ENCODE results near the gene SMC2. TPM values are rescaled to one million over a fixed set of nuclear protein-coding genes. Genes with fewer than 3 reads are reported as not detected.

The SMC2 gene
- total RNA-seq, 3 donors from 2014 or later = 6.6 to 12.3 (median 9.8) TPM

- no peaks in the 10 kb centered on the region for H3K9me3 ChIP-seq
- no peak overlapping the region for H3K27ac ChIP-seq
- no peak for DNase-seq (ENCODE audit: low spot score in 2 of 2)
- no peaks in the 10 kb centered on the region for H3K27me3 ChIP-seq
- no peaks in the 10 kb centered on the region for H3K4me1 ChIP-seq
- intact Hi-C loops (cut with DNase I; ENCODE audit: low total_unique reads) = no loop called here
- no peak overlapping the region for H3K4me3 ChIP-seq
- no peak for TF ChIP-seq POLR2AphosphoS5 (IDR thresholded peaks at IDR 0.05)
- no peak for TF ChIP-seq POLR2A (IDR thresholded peaks at IDR 0.05)
- TF ChIP-seq CTCF (IDR thresholded peaks at IDR 0.05) = no peak
- no peaks in the 10 kb centered on the region for H3K36me3 ChIP-seq
Measured at GRCh38 chr9:104073770-104074133, 20.4 kb upstream of the SMC2 start.

GRCh38 chr9:104074876-104075275 lies 19.2 kb upstream of the SMC2 start:
- Histone ChIP-seq H3K36me3 (no peaks in the 10 kb centered on the region), H3K27ac (no peak overlapping the region), H3K4me3 (no peak overlapping the region), H3K4me1 (no peaks in the 10 kb centered on the region), H3K27me3 (no peaks in the 10 kb centered on the region), H3K9me3 (no peaks in the 10 kb centered on the region)
- no peak for TF ChIP-seq POLR2AphosphoS5 (IDR thresholded peaks at IDR 0.05)
- TF ChIP-seq CTCF (IDR thresholded peaks at IDR 0.05) = no peak
- TF ChIP-seq POLR2A (IDR thresholded peaks at IDR 0.05) = no peak
- intact Hi-C loops (cut with DNase I; ENCODE audit: low total_unique reads) = no loop called here
- no peak for DNase-seq (ENCODE audit: low spot score in 2 of 2)

- no peak for DNase-seq (ENCODE audit: low spot score in 2 of 2)
- Histone ChIP-seq H3K4me1 (no peaks in the 10 kb centered on the region), H3K27me3 (no peaks in the 10 kb centered on the region), H3K27ac (no peak overlapping the region), H3K9me3 (peaks cover 0 to 9% of the 10 kb centered on the region in 2 donors), H3K36me3 (no peaks in the 10 kb centered on the region), H3K4me3 (no peak overlapping the region)
- TF ChIP-seq POLR2A (IDR thresholded peaks at IDR 0.05) (no peak), POLR2AphosphoS5 (IDR thresholded peaks at IDR 0.05) (no peak), CTCF (IDR thresholded peaks at IDR 0.05) (no peak)
- intact Hi-C loops (cut with DNase I; ENCODE audit: low total_unique reads) = no loop called here
Measured at GRCh38 chr9:104075801-104076753, 18.0 kb upstream of the SMC2 start.

- Histone ChIP-seq H3K4me1 (no peaks in the 10 kb centered on the region), H3K27ac (no peak overlapping the region), H3K27me3 (no peaks in the 10 kb centered on the region), H3K36me3 (no peaks in the 10 kb centered on the region), H3K4me3 (no peak overlapping the region), H3K9me3 (peaks cover 0 to 17% of the 10 kb centered on the region in 2 donors)
- no peak for DNase-seq (ENCODE audit: low spot score in 2 of 2)
- intact Hi-C loops (cut with DNase I; ENCODE audit: low total_unique reads) = no loop called here
- TF ChIP-seq POLR2AphosphoS5 (IDR thresholded peaks at IDR 0.05) = no peak
- TF ChIP-seq POLR2A (IDR thresholded peaks at IDR 0.05) = no peak
- no peak for TF ChIP-seq CTCF (IDR thresholded peaks at IDR 0.05)
Measured at GRCh38 chr9:104078596-104078995, 15.5 kb upstream of the SMC2 start.

- H3K4me1 ChIP-seq = no peaks in the 10 kb centered on the region
- DNase-seq (ENCODE audit: low spot score in 2 of 2) = no peak
- H3K36me3 ChIP-seq = no peaks in the 10 kb centered on the region
- intact Hi-C loops (cut with DNase I; ENCODE audit: low total_unique reads) = no loop called here
- H3K27me3 ChIP-seq = no peaks in the 10 kb centered on the region
- TF ChIP-seq POLR2AphosphoS5 (IDR thresholded peaks at IDR 0.05) (no peak), CTCF (IDR thresholded peaks at IDR 0.05) (no peak), POLR2A (IDR thresholded peaks at IDR 0.05) (no peak)
- H3K4me3 ChIP-seq = no peak overlapping the region
- H3K9me3 ChIP-seq = peaks cover 0 to 17% of the 10 kb centered on the region in 2 donors
- H3K27ac ChIP-seq = no peak overlapping the region
Measured at GRCh38 chr9:104080983-104081382, 13.1 kb upstream of the SMC2 start.
